Measurements from ENCODE around the gene TTF1. TPM values are rescaled to one million over a fixed set of nuclear protein-coding genes. Genes with fewer than 3 reads are reported as not detected.
"Not testable (repeated sequence)": the region's sequence is repeated elsewhere in the genome, so short reads cannot be mapped to it uniquely, and the experiment has no call there.

TTF1 gene
- total RNA-seq, 2 donors from 2014 or later: 14.9 to 17.3 TPM

DNA sequence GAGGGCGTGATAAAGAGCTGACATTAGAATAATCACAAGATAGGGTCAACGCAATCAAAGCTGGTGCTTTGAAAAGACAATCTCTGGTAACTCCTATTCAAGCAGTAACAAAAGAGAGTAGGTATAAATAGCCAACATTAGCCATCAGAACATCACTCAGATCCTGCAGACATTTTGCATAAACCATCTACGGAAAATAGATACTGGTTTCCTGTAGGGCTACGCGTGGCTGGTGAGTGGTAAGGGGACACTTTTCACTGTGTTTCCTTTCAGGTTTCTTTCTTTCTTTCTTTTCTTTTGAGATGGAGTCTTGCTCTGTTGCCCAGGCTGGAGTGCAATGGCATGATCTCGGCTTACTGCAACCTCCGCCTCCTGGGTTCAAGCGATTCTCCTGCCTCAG lies 22.3 kb downstream of the TTF1 start:
- no peak for DNase-seq (ENCODE audit: low spot score)
- TF ChIP-seq, protein P1, sequence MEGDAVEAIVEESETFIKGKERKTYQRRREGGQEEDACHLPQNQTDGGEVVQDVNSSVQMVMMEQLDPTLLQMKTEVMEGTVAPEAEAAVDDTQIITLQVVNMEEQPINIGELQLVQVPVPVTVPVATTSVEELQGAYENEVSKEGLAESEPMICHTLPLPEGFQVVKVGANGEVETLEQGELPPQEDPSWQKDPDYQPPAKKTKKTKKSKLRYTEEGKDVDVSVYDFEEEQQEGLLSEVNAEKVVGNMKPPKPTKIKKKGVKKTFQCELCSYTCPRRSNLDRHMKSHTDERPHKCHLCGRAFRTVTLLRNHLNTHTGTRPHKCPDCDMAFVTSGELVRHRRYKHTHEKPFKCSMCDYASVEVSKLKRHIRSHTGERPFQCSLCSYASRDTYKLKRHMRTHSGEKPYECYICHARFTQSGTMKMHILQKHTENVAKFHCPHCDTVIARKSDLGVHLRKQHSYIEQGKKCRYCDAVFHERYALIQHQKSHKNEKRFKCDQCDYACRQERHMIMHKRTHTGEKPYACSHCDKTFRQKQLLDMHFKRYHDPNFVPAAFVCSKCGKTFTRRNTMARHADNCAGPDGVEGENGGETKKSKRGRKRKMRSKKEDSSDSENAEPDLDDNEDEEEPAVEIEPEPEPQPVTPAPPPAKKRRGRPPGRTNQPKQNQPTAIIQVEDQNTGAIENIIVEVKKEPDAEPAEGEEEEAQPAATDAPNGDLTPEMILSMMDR (IDR thresholded peaks at IDR 0.05): no peak
- Histone ChIP-seq H3K27me3 (no peaks in the 10 kb centered on the region), H3K4me3 (no peak overlapping the region), H3K9me3 (no peaks in the 10 kb centered on the region), H3K27ac (no peak overlapping the region), H3K36me3 (peaks cover 68% of the 10 kb centered on the region), H3K4me1 (no peaks in the 10 kb centered on the region)

DNA sequence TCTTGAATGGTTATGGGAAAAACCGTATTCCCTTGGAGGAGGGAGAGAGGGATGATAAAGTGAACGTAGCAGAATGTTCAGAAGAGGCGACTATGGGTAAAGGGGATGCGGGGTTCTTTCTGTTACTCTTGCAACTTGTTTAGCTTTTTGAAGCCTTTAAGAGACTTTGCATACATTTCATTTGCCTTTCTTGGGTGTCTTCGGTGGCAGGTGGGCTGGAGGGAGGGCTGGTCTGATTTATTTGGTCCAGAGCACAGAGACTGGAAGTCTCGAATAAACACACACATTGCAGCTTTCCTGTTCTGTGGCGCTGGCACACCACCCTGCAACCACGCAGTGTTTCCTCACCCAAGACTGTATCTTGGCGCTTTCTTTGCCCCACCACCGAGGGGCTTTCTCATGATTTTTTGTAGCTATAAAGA lies 23.2 kb downstream of the TTF1 start:
- Histone ChIP-seq H3K36me3 (peaks cover 69% of the 10 kb centered on the region), H3K4me3 (no peak overlapping the region), H3K4me1 (no peaks in the 10 kb centered on the region), H3K27ac (no peak overlapping the region), H3K27me3 (no peaks in the 10 kb centered on the region), H3K9me3 (no peaks in the 10 kb centered on the region)
- TF ChIP-seq, protein P1 (IDR thresholded peaks at IDR 0.05): no peak
- DNase-seq (ENCODE audit: low spot score): no peak

DNA sequence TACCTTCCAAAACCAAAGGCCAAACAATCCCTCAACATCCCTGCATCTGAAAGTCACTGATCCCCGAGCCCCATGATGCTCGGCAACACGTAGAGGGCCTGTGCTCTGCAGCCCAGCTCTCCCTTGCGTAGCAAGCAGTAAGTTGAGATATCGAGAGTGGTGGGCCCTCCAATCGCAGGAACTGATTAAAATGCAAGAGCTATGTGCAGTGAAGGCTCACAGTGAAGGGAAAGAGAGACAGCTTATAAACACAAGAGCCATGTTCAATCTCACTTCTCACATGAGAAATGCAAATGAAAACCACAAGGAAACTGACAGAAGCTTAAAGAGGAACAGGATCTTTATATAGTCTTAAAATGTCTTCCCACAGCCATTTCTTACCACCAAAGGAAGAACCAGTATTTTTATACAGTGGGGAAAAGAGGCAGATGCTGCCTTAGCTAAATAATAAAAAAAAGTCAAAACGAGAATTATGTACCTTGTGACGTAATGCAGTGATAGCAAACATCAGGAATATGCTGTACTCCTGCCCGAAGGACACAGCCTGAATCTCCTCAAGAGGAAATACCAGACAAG lies 24.6 kb downstream of the TTF1 start:
- Histone ChIP-seq H3K4me3 (no peak overlapping the region), H3K27me3 (no peaks in the 10 kb centered on the region), H3K9me3 (no peaks in the 10 kb centered on the region), H3K36me3 (peaks cover 59% of the 10 kb centered on the region), H3K27ac (no peak overlapping the region), H3K4me1 (no peaks in the 10 kb centered on the region)
- no peak for DNase-seq (ENCODE audit: low spot score)
- TF ChIP-seq, protein P1 (IDR thresholded peaks at IDR 0.05): no peak

DNA sequence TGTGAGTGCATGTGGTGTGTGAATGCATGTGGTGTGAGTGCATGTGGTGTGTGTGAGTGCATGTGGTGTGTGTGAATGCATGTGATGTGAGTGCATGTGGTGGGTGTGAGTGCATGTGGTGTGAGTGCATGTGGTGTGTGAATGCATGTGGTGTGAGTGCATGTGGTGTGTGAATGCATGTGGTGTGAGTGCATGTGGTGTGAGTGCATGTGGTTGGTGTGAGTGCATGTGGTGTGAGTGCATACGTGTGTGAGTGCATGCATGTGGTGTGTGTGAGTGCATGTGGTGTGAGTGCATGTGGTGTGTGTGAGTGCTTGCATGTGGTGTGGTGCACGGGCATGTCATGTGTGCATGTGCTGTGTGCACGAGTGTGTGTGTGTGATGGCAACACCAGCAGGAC lies 28.2 kb downstream of the TTF1 start:
- peaks cover 46% of the 10 kb centered on the region for H3K36me3 ChIP-seq
- not testable (repeated sequence) for DNase-seq (ENCODE audit: low spot score)

DNA sequence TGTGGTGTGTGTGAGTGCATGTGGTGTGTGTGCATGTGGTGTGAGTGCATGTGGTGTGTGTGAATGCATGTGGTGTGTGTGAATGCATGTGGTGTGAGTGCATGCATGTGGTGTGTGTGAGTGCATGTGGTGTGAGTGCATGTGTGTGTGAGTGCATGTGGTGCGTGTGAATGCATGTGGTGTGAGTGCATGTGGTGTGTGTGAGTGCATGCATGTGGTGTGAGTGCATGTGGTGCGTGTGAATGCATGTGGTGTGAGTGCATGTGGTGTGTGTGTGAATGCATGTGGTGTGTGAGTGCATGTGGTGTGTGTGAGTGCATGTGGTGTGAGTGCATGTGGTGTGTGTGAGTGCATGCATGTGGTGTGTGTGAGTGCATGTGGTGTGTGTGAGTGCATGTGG lies 28.9 kb downstream of the TTF1 start:
- not testable (repeated sequence) for H3K9me3 ChIP-seq; H3K4me3 ChIP-seq; H3K4me1 ChIP-seq; H3K27me3 ChIP-seq; DNase-seq (ENCODE audit: low spot score); H3K27ac ChIP-seq
- H3K36me3 ChIP-seq: peaks cover 44% of the 10 kb centered on the region

More for the DNA sequence above, 28.2 kb downstream of the TTF1 start:
- not testable (repeated sequence) for H3K4me1 ChIP-seq, H3K27ac ChIP-seq, H3K4me3 ChIP-seq, H3K27me3 ChIP-seq, H3K9me3 ChIP-seq

DNA sequence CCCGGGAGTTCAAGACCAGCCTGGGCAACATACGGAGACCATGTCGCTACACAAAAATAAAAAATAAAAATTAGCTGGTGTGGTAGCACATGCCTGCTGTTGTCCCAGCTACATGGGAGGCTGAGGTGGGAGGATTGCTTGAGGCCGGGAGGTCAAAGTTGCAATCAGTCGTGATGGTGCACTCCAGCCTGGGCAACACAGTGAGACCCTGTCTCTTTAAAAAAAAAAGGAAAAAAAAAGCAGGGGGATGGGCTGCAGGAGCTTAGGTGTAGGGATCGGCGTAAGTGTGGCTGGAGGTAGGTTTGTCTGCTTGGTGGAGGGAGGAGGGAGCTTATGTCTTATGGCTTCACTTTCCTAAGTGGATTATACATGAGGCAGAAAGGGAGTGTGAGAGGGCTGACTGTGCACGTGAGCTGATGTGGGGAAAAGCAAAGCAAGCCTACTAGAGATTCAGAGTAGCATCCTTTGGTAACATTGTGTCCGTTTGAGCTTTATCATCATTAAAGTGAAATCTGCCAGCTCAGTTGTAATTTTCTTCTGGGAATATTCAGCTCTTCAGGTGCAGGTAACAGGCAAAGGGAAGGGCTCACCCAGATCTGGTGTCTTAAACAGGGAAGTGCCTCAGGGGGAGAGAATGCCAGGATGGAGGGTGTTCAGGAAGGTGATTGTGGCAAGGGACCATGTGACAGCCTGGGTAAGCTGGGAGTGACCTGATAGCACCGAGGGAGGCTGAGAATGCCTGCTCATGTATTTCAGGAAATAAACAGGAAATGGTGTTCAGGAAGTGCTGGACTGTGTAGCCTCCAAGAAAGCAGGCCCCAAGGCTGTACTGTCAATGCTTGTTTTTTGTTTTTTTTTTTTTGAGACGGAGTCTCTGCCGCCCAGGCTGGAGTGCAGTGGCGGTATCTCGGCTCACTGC lies 34.2 kb downstream of the TTF1 start:
- TF ChIP-seq, protein P1 (IDR thresholded peaks at IDR 0.05): no peak
- Histone ChIP-seq H3K36me3 (peaks cover 22% of the 10 kb centered on the region), H3K27me3 (no peaks in the 10 kb centered on the region), H3K4me3 (no peak overlapping the region), H3K9me3 (no peaks in the 10 kb centered on the region), H3K27ac (peak overlapping the region; percentile 57 to 66), H3K4me1 (peaks cover 0 to 6% of the 10 kb centered on the region in 2 donors)
- DNase-seq (ENCODE audit: low spot score): peak; percentile 76

Data from right atrium auricular region (tissue), 2 donors.